T-cell (primary cell): Measurements from ENCODE around the gene GRAP2. TPM values are rescaled to one million over a fixed set of nuclear protein-coding genes. Genes with fewer than 3 reads are reported as not detected.

Experiments
- ATAC-seq, 4 experiments: fragments of 200-7000 bp in 3 of 4; fragments of 150-1000 bp in 1 of 4; cut with Tn5 transposase; replicated peaks in 1 of 4; 1 replicate in 3 of 4; 2 replicates in 1 of 4; pipeline ENCODE4 v1.10.0; 2021; ENCODE audit warnings: moderate library complexity in 3 of 4, mild to moderate bottlenecking in 2 of 4, moderate number of reproducible peaks in 1 of 4
- CTCF ChIA-PET, 2 donors: fragments of 300-600 bp; sonication (Branson Sonifier 250); formaldehyde crosslinking; loops; one replicate each; lab custom pipeline; 2022; ENCODE audit warnings: antibody characterized with exemption in 2 of 2; lab: Charles Lee
- POLR2A ChIA-PET, 2 donors: fragments of 300-600 bp; sonication (Branson Sonifier 250); formaldehyde crosslinking; loops; one replicate each; lab custom pipeline; 2022; ENCODE audit warnings: antibody characterized with exemption in 2 of 2; lab: Charles Lee
- DNase-seq, 35 experiments: peaks; one replicate each; pipeline versions ENCODE4 v3.0.0 to v3.0.0-alpha.2; 2013 to 2023
- H3K27ac ChIP-seq: one replicate; pipeline ENCODE4 v1.5.1; 2013; ENCODE audit warnings: low read length
- H3K27me3 ChIP-seq, 2 experiments: replicated peaks in 1 of 2; 1 replicate in 1 of 2; 2 replicates in 1 of 2; pipeline versions ENCODE4 v1.6.1 to v1.7.0; 2013; ENCODE audit warnings: low read length in 1 of 2, mixed read lengths in 1 of 2; ENCODE audit not compliant: control insufficient read depth in 2 of 2, insufficient read depth in 2 of 2; ENCODE audit errors: extremely low read depth in 1 of 2
- H3K36me3 ChIP-seq, 2 donors: 1 replicate in 1 of 2; 2 replicates in 1 of 2; pipeline versions ENCODE4 v1.6.1 to v1.7.0; 2013; ENCODE audit warnings: low read length in 1 of 2; ENCODE audit not compliant: control insufficient read depth in 2 of 2, insufficient read depth in 1 of 2; ENCODE audit errors: extremely low read depth in 1 of 2
- H3K4me1 ChIP-seq, 2 experiments: 1 replicate in 1 of 2; 2 replicates in 1 of 2; pipeline versions ENCODE4 v1.6.1 to v1.7.0; 2013; ENCODE audit warnings: low read length in 2 of 2, mixed read lengths in 1 of 2; ENCODE audit not compliant: insufficient read depth in 2 of 2, control insufficient read depth in 1 of 2; ENCODE audit errors: extremely low read depth in 1 of 2
- H3K4me3 ChIP-seq, 2 donors: 1 replicate in 1 of 2; 2 replicates in 1 of 2; pipeline versions ENCODE4 v1.5.1 to v1.7.0; 2013; ENCODE audit warnings: mild to moderate bottlenecking in 2 of 2, low read length in 1 of 2, moderate library complexity in 1 of 2; ENCODE audit not compliant: control insufficient read depth in 1 of 2; ENCODE audit errors: extremely low read depth in 1 of 2
- H3K9me3 ChIP-seq: 2 replicates; pipeline ENCODE4 v1.7.0; 2013
- H3K27ac Mint-ChIP-seq, 2 donors: one replicate each; pipeline ENCODE4 v1.8.0; 2020 to 2021; ENCODE audit warnings: mild to moderate bottlenecking in 2 of 2, mixed read lengths in 2 of 2
- H3K27me3 Mint-ChIP-seq, 2 donors: one replicate each; pipeline ENCODE4 v1.8.0; 2021 to 2022; ENCODE audit warnings: mixed read lengths in 2 of 2
- H3K36me3 Mint-ChIP-seq: one replicate; pipeline ENCODE4 v1.8.0; 2021; ENCODE audit warnings: mixed read lengths
- H3K4me1 Mint-ChIP-seq, 3 donors: one replicate each; pipeline ENCODE4 v1.8.0; 2020 to 2022; ENCODE audit warnings: mixed read lengths in 3 of 3, mild to moderate bottlenecking in 1 of 3
- H3K4me3 Mint-ChIP-seq, 3 donors: one replicate each; pipeline ENCODE4 v1.8.0; 2020 to 2022; ENCODE audit warnings: mild to moderate bottlenecking in 3 of 3, mixed read lengths in 3 of 3, moderate library complexity in 3 of 3
- H3K9me3 Mint-ChIP-seq, 3 donors: one replicate each; pipeline ENCODE4 v1.8.0; 2020 to 2022; ENCODE audit warnings: mixed read lengths in 3 of 3
- WGBS: methylation state at CpG from one replicate; pipeline ENCODE4 v1.1.5; 2013; ENCODE audit warnings: missing lambda C conversion rate; ENCODE audit not compliant: insufficient coverage; 5-methylcytosine and 5-hydroxymethylcytosine counted together
- total RNA-seq, 35 experiments: library from RNA in 6 of 35; stranded (reverse) in 6 of 35; fragments of 120-200 nt in 1 of 35; gene quantifications; one replicate each; pipeline versions ENCODE4 v1.2.1 to v1.2.4 and lab custom pipeline; 2013 to 2026

Gene GRAP2
- total RNA-seq, 5 donors from 2014 or later (not counting 1 experiment from before 2014, with no cell fraction given) = 138 to 199 (median 157) TPM

DNA sequence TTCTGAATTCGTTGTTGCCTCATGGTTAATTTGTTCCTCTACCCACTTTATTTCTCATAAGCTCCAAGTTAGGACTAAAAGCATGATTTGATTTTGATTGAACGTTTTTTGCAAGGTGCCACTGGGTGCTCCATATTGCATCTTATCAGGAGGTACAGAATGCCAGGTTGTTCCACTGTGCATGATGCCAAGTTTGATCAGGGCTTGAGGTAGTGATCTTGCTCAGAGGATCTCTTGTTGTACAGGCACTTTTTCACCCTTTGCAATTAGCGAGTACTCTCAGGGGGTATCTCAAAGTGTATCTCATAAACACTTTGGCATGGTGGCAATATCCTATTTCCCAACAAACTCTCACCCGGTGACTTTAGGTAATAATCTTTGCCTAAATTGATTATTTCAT, 4.0 kb downstream of the GRAP2 start:
- no peak for ATAC-seq
- WGBS = 14% methylated on average over 1 of the region's 4 CpGs

DNA sequence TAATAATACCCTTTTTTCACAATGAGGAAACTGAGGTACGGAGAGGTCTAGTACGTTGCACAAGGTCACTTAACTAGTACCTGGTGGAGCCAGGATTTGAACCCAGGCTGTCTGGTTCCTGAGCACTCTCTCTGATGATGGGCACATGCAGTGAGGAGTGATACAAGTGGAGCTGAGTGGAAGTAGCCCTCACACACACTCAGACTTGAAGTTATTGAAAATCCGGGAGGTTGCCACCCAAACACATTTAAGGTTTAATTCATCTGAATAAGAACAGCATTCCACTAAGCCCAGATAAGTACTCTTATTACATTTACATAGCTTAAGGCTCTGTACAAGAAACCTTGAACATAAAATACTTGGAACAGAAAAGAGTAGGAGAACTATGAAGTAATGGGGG, 4.8 kb downstream of the GRAP2 start:
- Mint-ChIP-seq H3K36me3 (peaks cover 26% of the 10 kb centered on the region), H3K27ac (peak overlapping the region; percentile 93 to 97), H3K4me1 (peaks cover 43 to 61% (median 55%) of the 10 kb centered on the region in 3 donors)

More for the DNA sequence above, 4.0 kb downstream of the GRAP2 start:
- no peaks in the 10 kb centered on the region for H3K36me3 ChIP-seq
- H3K9me3 ChIP-seq = no peaks in the 10 kb centered on the region
- peak overlapping the region; percentile 72 to 91 for H3K4me3 ChIP-seq
- no peak for DNase-seq
- H3K4me1 ChIP-seq = peaks cover 33 to 34% of the 10 kb centered on the region in 2 experiments
- H3K27ac ChIP-seq = peak overlapping the region; percentile 87
- CTCF ChIA-PET = interaction anchor here in 1 of 2 donors (0.6 to 2.2 kb wide), 4 partner anchors 12 to 38 kb away, joined by 4 to 9 read pairs (median 6); no protein-coding TSS in a partner anchor
- Mint-ChIP-seq H3K27me3 (no peaks in the 10 kb centered on the region), H3K36me3 (peaks cover 23% of the 10 kb centered on the region), H3K4me3 (peak overlapping the region; percentile 84 to 98 (median 97)), H3K27ac (peak overlapping the region; percentile 93 to 97), H3K9me3 (no peaks in the 10 kb centered on the region), H3K4me1 (peaks cover 43 to 61% (median 54%) of the 10 kb centered on the region in 3 donors)
- POLR2A ChIA-PET = interaction anchor here in 1 of 2 donors (0.6 kb wide), 1 partner anchor 59 kb away, joined by 3 read pairs; no protein-coding TSS in a partner anchor
- no peaks in the 10 kb centered on the region for H3K27me3 ChIP-seq

DNA sequence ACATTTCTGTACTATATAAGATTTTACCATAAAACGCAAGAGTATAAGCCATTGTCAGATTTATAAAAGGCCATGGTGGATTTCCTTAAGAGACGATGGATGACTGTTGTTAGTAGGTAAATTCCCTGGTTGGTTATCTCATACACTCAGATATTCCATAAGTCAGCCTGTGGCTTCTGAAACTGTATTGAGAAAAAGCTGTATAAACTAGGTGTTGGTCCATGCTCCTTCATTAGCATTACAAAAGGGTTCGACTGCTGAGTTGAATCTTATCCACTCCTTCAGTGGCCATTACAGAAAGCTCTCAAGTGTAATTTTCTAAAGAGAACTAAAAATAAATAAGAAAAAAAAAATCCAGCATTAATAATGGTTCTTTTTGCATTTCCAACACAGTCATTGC, 5.3 kb downstream of the GRAP2 start:
- Histone ChIP-seq H3K36me3 (no peaks in the 10 kb centered on the region), H3K27ac (peak overlapping the region; percentile 87), H3K4me3 (peak overlapping the region; percentile 19 to 72), H3K4me1 (peaks cover 32 to 38% of the 10 kb centered on the region in 2 experiments), H3K9me3 (no peaks in the 10 kb centered on the region), H3K27me3 (no peaks in the 10 kb centered on the region)
- no peaks in the 10 kb centered on the region for H3K27me3 Mint-ChIP-seq
- whole genome bisulfite sequencing = no CpG with 5 or more reads among the region's 3 CpGs
- no peak for DNase-seq
- no peak for ATAC-seq
- CTCF ChIA-PET = interaction anchor here in 1 of 2 donors (0.5 to 2.2 kb wide), 6 partner anchors 11 to 55 kb away, joined by 3 to 9 read pairs (median 4); no protein-coding TSS in a partner anchor
- H3K4me1 Mint-ChIP-seq = peaks cover 47 to 66% (median 57%) of the 10 kb centered on the region in 3 donors
- peaks cover 26% of the 10 kb centered on the region for H3K36me3 Mint-ChIP-seq
- peak overlapping the region; percentile 93 to 97 for H3K27ac Mint-ChIP-seq
- no peaks in the 10 kb centered on the region for H3K9me3 Mint-ChIP-seq
- POLR2A ChIA-PET = interaction anchor here (0.6 to 1.2 kb wide), 3 partner anchors 11 to 49 kb away, joined by 3 read pairs; no protein-coding TSS in a partner anchor
- peak overlapping the region; percentile 84 to 98 (median 97) for H3K4me3 Mint-ChIP-seq

More for the DNA sequence above, 4.8 kb downstream of the GRAP2 start:
- no peak for ATAC-seq
- Histone ChIP-seq H3K4me1 (peaks cover 27 to 35% of the 10 kb centered on the region in 2 experiments), H3K27ac (peak overlapping the region; percentile 87), H3K27me3 (no peaks in the 10 kb centered on the region), H3K36me3 (no peaks in the 10 kb centered on the region), H3K9me3 (no peaks in the 10 kb centered on the region), H3K4me3 (peak overlapping the region; percentile 72 to 91)
- no CpG with 5 or more reads among the region's 3 CpGs for WGBS
- POLR2A ChIA-PET = no interaction called here
- no peaks in the 10 kb centered on the region for H3K9me3 Mint-ChIP-seq
- no peaks in the 10 kb centered on the region for H3K27me3 Mint-ChIP-seq
- CTCF ChIA-PET = interaction anchor here in 1 of 2 donors (0.5 to 2.2 kb wide), 4 partner anchors 11 to 54 kb away, joined by 3 to 9 read pairs (median 4); no protein-coding TSS in a partner anchor
- peak overlapping the region; percentile 84 to 98 (median 97) for H3K4me3 Mint-ChIP-seq
- no peak for DNase-seq

DNA sequence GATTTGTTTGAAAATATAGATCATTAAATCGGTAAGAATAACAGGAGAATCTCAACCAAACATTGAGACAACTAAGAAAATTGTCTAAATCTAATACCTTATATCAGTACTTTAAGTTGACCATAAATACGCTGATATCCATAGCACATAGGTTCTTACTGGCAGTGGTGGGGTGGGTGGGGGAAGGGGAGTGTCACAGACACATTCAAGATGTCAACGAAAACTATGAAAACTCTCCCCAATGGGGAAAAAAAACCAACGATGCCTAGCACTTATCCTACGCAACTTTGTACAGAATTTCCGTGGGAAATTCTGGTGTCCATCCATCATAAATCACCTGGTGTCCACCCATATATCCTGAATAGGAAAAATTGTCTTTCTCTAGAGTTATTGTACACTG, 6.2 kb downstream of the GRAP2 start:
- ATAC-seq (no peak), DNase-seq (peak in 4 of 35 experiments; percentile 27 to 46 (median 30))
- Histone ChIP-seq H3K36me3 (no peaks in the 10 kb centered on the region), H3K9me3 (no peaks in the 10 kb centered on the region), H3K4me3 (peak overlapping the region; percentile 58 to 72), H3K27ac (peak overlapping the region; percentile 87), H3K4me1 (peaks cover 40 to 47% of the 10 kb centered on the region in 2 experiments), H3K27me3 (no peaks in the 10 kb centered on the region)
- H3K4me1 Mint-ChIP-seq = peaks cover 55 to 74% (median 65%) of the 10 kb centered on the region in 3 donors
- no peaks in the 10 kb centered on the region for H3K9me3 Mint-ChIP-seq
- peaks cover 25% of the 10 kb centered on the region for H3K36me3 Mint-ChIP-seq
- ChIA-PET CTCF (interaction anchor here in 1 of 2 donors (0.9 to 2.1 kb wide), 3 partner anchors 10 to 28 kb away, joined by 3 to 10 read pairs (median 3); no protein-coding TSS in a partner anchor), POLR2A (interaction anchor here (0.7 to 1.2 kb wide), 3 partner anchors 14 to 19 kb away, joined by 3 read pairs; no protein-coding TSS in a partner anchor)
- peak overlapping the region; percentile 84 to 98 (median 97) for H3K4me3 Mint-ChIP-seq
- no peaks in the 10 kb centered on the region for H3K27me3 Mint-ChIP-seq
- H3K27ac Mint-ChIP-seq = peak overlapping the region; percentile 93 to 97
- 20% methylated on average over 1 of the region's 6 CpGs for WGBS

DNA sequence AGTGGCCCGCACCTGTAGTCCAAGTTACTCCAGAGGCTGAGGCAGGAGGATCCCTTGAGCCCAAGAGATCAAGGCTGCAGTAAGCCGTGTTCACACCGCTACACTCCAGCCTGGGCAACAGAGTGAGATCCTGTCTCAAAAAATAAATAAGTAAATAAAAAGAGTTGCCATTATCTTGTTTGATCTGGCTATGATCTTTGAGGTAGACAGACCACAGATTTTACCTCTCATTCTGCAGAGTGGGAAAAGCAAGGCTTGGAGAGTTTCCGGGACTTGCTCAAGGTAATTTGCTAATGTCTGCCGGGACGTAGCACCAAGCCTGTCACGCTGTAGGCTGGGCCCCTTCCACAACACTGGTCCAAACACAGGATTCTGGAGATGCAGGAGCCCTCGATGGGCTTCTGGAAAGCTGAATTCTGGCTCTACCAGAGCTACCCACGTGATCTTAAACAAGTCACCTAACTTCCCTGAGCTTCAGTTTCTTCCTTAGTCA, 6.8 kb downstream of the GRAP2 start:
- Histone ChIP-seq H3K4me1 (peaks cover 46 to 53% of the 10 kb centered on the region in 2 experiments), H3K4me3 (peak overlapping the region; percentile 58 to 72), H3K9me3 (no peaks in the 10 kb centered on the region), H3K36me3 (peaks cover 0 to 4% of the 10 kb centered on the region in 2 donors), H3K27me3 (no peaks in the 10 kb centered on the region), H3K27ac (peak overlapping the region; percentile 87)
- H3K4me3 Mint-ChIP-seq = peak overlapping the region; percentile 84 to 98 (median 97)
- H3K9me3 Mint-ChIP-seq = no peaks in the 10 kb centered on the region
- DNase-seq (peak in 3 of 35 experiments; percentile 13 to 66 (median 15)), ATAC-seq (peak; percentile 25 to 51 (median 28))
- no peaks in the 10 kb centered on the region for H3K27me3 Mint-ChIP-seq
- 2% methylated on average over 5 of the region's 9 CpGs for WGBS
- H3K4me1 Mint-ChIP-seq = peaks cover 61 to 80% (median 71%) of the 10 kb centered on the region in 3 donors
- peaks cover 24% of the 10 kb centered on the region for H3K36me3 Mint-ChIP-seq
- ChIA-PET POLR2A (interaction anchor here (0.7 to 1.0 kb wide), 4 partner anchors 11 to 18 kb away, joined by 3 to 4 read pairs (median 3); no protein-coding TSS in a partner anchor), CTCF (interaction anchor here in 1 of 2 donors (0.5 to 2.1 kb wide), 2 partner anchors 9 to 14 kb away, joined by 3 to 10 read pairs; no protein-coding TSS in a partner anchor)
- peak overlapping the region; percentile 93 to 97 for H3K27ac Mint-ChIP-seq

DNA sequence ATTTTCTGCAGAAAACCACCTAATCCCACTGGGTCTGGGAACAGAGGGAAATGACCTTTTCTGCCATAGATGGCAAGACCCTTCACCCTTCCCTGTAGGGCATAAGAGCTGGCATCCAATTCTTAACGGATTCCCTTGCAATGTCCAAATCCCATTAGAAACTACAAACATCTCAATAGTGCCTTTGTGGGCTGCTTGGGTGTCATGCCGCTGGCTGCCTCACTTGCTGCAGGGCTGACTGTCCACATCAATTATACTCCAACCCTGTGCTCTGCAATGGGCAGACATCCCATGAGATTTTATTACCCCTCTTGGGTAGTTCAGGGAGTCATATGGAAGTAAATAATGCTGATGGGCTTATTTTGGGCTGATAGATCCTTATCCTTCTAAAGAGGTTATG, 7.3 kb downstream of the GRAP2 start:
- ATAC-seq = peak in 2 of 4 experiments; percentile 12 to 20
- H3K4me3 Mint-ChIP-seq = peak overlapping the region; percentile 84 to 98 (median 97)
- POLR2A ChIA-PET = interaction anchor here (0.9 to 1.0 kb wide), 3 partner anchors 11 to 17 kb away, joined by 3 to 4 read pairs (median 3); no protein-coding TSS in a partner anchor
- H3K27ac ChIP-seq = peak overlapping the region; percentile 87
- peaks cover 48 to 58% of the 10 kb centered on the region in 2 experiments for H3K4me1 ChIP-seq
- peak overlapping the region; percentile 93 to 97 for H3K27ac Mint-ChIP-seq
- H3K36me3 Mint-ChIP-seq = peaks cover 21% of the 10 kb centered on the region
- no peaks in the 10 kb centered on the region for H3K27me3 ChIP-seq
- H3K4me1 Mint-ChIP-seq = peaks cover 66 to 85% (median 76%) of the 10 kb centered on the region in 3 donors
- peaks cover 0 to 4% of the 10 kb centered on the region in 2 donors for H3K36me3 ChIP-seq
- H3K4me3 ChIP-seq = peak overlapping the region; percentile 58 to 72
- no peak for DNase-seq
- no peaks in the 10 kb centered on the region for H3K27me3 Mint-ChIP-seq
- CTCF ChIA-PET = interaction anchor here in 1 of 2 donors (2.1 kb wide), 1 partner anchor 9 kb away, joined by 10 read pairs; no protein-coding TSS in a partner anchor
- no CpG with 5 or more reads among the region's 2 CpGs for WGBS
- H3K9me3 Mint-ChIP-seq = no peaks in the 10 kb centered on the region
- no peaks in the 10 kb centered on the region for H3K9me3 ChIP-seq
